RWPE1 (cell line): ENCODE results near the gene EPHA8.

Experiments
- CTCF ChIA-PET: fragments of 350-600 bp; sonication (Branson Sonifier 250); formaldehyde crosslinking; extraction: SDS; loops from one replicate; lab custom pipeline; 2021; lab: Yijun Ruan, JAX
- POLR2A ChIA-PET: fragments of 400-600 bp; formaldehyde crosslinking; extraction: SDS; loops from one replicate; lab custom pipeline; 2020; ENCODE audit warnings: antibody characterized with exemption; ENCODE audit not compliant: low non-redundant PET; lab: Yijun Ruan, JAX
- DNase-seq: peaks from one replicate; pipeline ENCODE4 v3.0.0; 2012; ENCODE audit warnings: low spot score
- H3K27ac ChIP-seq: fragments of 450-650 bp; 2 replicates; pipeline ENCODE4 v1.5.1; 2017
- TF ChIP-seq, protein P1 (sequence below): fragments of 450-650 bp; conservative IDR thresholded peaks from 2 replicates; pipeline ENCODE4 v1.5.1; 2017; ENCODE audit warnings: low read depth, mild to moderate bottlenecking

Gene EPHA8

DNA sequence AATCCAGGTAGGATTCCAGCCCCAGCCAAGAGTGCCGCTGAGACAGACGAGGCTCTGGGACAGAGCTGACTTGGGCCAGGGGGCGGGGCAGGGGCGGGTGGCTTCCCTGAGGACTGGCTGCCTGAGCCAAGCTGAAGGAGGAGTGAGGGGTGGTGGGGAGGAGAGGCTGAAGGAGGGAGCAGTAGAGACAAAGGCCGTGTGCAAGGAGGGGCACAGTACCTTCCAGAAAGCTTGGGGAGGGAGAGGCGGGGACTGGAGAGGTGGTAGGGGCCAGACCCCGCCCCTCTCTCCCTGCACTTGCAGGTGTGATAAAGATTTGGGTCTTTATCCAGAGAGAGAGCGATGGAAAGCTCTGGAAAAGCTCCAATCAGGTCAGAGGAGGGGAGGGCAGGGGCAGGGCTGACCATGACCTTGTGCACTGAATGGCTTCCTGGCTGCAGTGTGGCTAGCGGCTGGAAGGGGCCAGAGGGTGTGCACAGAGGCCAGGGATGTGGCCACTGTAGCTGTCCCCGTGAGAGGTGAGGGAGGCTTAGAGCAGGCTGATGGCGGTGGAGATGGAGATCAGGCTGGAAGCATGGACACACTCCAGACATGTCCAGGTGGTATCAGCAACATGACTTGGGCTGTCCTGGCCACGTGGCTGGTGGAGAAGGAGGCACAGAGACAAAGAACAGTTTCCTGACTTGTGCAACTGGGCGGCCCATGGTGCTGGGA lies 6.7 kb upstream of the EPHA8 start:
- POLR2A ChIA-PET, result no interaction called here
- CTCF ChIA-PET, result interaction anchor here (0.6 kb wide), 1 partner anchor 12 kb away, joined by 3 read pairs; no protein-coding TSS in a partner anchor
- no peak overlapping the region for H3K27ac ChIP-seq
- DNase-seq, result no peak
- TF ChIP-seq, protein P1, sequence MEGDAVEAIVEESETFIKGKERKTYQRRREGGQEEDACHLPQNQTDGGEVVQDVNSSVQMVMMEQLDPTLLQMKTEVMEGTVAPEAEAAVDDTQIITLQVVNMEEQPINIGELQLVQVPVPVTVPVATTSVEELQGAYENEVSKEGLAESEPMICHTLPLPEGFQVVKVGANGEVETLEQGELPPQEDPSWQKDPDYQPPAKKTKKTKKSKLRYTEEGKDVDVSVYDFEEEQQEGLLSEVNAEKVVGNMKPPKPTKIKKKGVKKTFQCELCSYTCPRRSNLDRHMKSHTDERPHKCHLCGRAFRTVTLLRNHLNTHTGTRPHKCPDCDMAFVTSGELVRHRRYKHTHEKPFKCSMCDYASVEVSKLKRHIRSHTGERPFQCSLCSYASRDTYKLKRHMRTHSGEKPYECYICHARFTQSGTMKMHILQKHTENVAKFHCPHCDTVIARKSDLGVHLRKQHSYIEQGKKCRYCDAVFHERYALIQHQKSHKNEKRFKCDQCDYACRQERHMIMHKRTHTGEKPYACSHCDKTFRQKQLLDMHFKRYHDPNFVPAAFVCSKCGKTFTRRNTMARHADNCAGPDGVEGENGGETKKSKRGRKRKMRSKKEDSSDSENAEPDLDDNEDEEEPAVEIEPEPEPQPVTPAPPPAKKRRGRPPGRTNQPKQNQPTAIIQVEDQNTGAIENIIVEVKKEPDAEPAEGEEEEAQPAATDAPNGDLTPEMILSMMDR, result no peak

DNA sequence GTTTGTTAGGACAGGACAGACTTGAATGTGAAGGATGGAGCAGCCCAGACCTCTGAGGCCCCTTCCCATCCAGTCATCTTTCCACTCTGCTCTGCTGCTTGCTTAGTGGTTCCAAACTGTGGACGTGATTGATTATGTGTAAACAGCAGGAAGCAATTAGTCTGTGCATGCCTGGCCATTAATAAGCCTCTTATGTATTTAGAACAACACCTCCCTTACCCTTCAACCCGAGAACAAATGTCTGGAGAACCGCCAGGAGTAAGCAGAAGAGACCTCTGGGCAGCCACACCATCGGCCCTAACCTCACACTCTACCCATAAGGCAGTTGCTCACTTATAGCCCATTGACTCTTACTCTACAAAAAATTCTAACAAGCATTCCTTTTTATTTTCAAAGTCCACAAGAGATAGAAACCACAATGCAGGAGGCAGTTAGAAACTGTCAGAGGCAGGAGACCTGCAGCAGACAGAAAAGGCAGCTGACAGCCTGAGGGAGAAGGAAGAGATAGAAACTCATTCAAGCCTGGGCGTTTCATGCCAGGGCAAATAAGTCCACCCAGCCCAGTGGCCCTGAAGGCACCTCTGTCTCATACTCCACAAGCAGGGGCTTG lies 5.8 kb upstream of the EPHA8 start:
- POLR2A ChIA-PET, result no interaction called here
- no peak for DNase-seq
- TF ChIP-seq, protein P1, result no peak
- CTCF ChIA-PET, result no interaction called here
- no peak overlapping the region for H3K27ac ChIP-seq

DNA sequence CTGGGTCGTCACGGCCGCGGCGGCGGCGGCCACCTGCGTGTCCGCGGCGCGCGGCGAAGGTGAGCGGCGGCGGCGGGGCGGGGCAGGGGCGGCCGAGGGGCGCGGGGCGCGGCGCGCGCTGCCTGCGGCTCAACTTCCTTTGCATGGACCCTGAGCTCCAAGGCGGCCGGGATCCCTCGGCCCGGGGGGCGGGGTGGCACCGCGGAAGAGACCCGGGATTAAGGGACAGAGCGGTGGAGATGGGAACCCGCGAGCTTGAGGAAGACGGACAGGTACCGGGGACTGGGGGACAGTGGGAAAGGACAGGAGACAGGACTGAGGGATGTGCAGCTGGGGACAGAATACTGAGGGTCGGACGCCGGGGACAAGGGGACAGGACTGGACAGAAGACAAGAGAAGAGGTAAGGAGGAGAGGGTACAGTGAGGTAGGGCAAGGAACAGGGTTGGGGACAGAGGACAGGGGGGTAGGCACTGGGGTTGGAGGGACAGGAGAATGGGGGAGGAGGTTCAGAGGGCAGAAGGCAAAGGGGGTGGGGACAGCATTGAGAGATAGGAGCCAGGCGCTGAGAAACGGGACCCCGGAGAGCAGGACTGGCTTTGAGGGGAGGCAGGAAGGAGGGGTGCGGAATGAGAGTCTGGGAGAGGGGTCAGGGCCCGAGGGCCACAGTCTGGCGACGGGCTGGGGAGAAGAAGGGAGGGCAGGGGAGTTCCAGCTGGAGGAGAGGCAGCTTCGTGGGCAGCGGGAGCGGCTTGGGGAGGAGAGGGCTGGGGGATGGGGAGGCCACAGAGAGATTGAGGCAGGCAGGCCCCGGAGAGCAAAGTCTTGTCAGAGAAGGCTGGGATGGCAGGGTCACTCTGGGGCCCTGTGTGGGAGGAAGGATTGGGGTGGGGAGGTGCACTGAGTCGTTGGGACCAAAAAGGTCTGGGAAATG lies 648 bp downstream of the EPHA8 start:
- no peak for DNase-seq
- CTCF ChIA-PET, result no interaction called here
- POLR2A ChIA-PET, result no interaction called here

DNA sequence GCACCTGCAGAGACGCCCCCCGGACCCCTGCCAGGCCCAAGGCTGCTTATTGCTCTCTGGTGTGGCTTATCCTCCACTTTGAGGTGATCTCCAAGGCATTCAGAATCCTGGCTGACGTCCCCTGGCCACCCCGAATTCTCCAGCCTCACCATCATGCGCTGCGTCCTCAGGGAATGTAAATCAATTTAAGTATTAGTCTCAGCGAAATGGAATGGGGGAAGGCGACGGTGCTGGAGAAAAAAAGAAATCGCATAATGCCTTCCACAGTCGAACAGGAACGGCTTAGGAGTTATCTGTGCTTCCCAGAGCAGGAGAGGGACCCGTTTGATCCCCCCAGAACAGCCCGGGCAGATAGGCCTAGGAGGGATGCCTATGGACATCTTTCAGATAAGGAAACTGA lies 2.9 kb downstream of the EPHA8 start:
- ChIA-PET POLR2A (no interaction called here), CTCF (interaction anchor here (0.7 kb wide), 1 partner anchor 17 kb away, joined by 3 read pairs; no protein-coding TSS in a partner anchor)

More for the DNA sequence above, 648 bp downstream of the EPHA8 start:
- no peak overlapping the region for H3K27ac ChIP-seq
- TF ChIP-seq, protein P1, result no peak

DNA sequence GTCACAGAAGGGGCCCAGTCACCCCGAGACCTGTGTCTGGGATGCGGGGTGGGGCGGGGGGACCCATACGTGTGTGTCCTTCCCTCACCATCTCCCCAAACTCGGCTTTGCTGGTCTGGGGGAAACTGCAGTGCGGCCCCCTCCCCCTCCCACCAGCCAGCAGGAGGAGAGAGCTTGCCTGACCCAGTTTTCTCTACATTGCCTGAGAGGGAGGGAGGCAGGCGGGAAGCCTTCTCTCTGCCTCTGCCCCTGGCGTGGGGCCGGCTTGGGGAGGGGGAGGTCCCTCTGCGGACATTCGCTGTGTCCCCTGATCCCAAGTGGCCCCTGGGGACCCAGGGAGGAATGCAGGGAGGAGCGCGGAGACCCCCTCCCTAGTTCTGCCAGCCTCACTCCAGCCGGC lies 3.9 kb downstream of the EPHA8 start:
- ChIA-PET POLR2A (no interaction called here), CTCF (interaction anchor here (0.7 kb wide), 1 partner anchor 333 kb away, joined by 3 read pairs; no protein-coding TSS in a partner anchor)
- no peak overlapping the region for H3K27ac ChIP-seq
- TF ChIP-seq, protein P1, result no peak
- DNase-seq, result no peak

More for the DNA sequence above, 2.9 kb downstream of the EPHA8 start:
- H3K27ac ChIP-seq, result no peak overlapping the region
- no peak for DNase-seq
- TF ChIP-seq, protein P1, result no peak

DNA sequence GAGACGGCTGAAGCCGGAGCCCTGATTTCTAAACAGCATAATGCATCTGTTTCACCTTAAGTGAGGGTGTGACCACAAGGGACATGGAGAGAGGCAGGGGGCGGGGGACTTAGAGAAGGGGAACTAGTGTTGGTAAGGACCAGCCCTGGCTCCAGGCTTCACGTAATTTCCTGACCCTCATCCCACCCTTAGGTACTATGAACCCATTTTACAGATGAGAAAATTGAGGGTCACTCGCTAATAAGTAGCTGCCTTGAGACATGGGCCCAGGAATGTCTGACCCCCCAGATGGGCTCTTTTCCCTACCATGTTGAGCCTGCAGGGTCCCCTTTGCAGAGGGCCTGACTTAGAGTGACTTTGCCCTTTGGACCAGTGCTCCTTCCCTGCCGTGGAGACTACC lies 4.7 kb downstream of the EPHA8 start:
- POLR2A ChIA-PET, result no interaction called here

More for the DNA sequence above, 4.7 kb downstream of the EPHA8 start:
- no peak for DNase-seq
- no peak overlapping the region for H3K27ac ChIP-seq
- TF ChIP-seq, protein P1, result no peak
- CTCF ChIA-PET, result interaction anchor here (0.7 kb wide), 1 partner anchor 334 kb away, joined by 3 read pairs; no protein-coding TSS in a partner anchor
